HL-60 (cell line): ENCODE results near the gene CCL20.

Source experiments
- DNase-seq, 2 experiments: peaks; one replicate each; pipeline ENCODE4 v3.0.0-alpha.2; 2010 to 2020; ENCODE audit warnings: low read depth in 1 of 2, low spot score in 1 of 2
- H3K27ac ChIP-seq: fragments of 250-450 bp; sonication (Bioruptor Pico); replicated peaks from 2 replicates; pipeline ENCODE4 v1.5.1; 2020; ENCODE audit warnings: mild to moderate bottlenecking, moderate library complexity
- H3K27me3 ChIP-seq: fragments of 250-450 bp; sonication (Bioruptor Pico); 2 replicates; pipeline ENCODE4 v1.5.1; 2021; ENCODE audit warnings: mild to moderate bottlenecking, moderate library complexity; ENCODE audit not compliant: insufficient read depth, poor library complexity, severe bottlenecking
- H3K4me3 ChIP-seq: replicated peaks from 2 replicates; pipeline ENCODE4 v1.5.1; 2011; ENCODE audit warnings: mild to moderate bottlenecking, control low read depth, low read length; ENCODE audit not compliant: insufficient read depth
- GABPA ChIP-seq: IDR thresholded peaks from 2 replicates; pipeline ENCODE4 v1.6.1; 2012; ENCODE audit warnings: low read depth
- POLR2AphosphoS5 ChIP-seq: IDR thresholded peaks from 2 replicates; pipeline ENCODE4 v1.6.1; 2012; ENCODE audit warnings: low read depth
- SPI1 ChIP-seq: IDR thresholded peaks from 2 replicates; pipeline ENCODE4 v1.6.1; 2012; ENCODE audit warnings: low read depth, mild to moderate bottlenecking, borderline replicate concordance
- TF ChIP-seq, protein P1 (sequence below): IDR thresholded peaks from 2 replicates; pipeline ENCODE4 v1.6.1; 2012; ENCODE audit warnings: low read depth; ENCODE audit not compliant: insufficient replicate concordance
- TF ChIP-seq, protein P2 (sequence below): IDR thresholded peaks from one replicate; pipeline ENCODE4 v1.5.1; 2011; ENCODE audit warnings: low read length, control low read depth, inconsistent platforms; ENCODE audit not compliant: insufficient read depth

CCL20 gene

DNA sequence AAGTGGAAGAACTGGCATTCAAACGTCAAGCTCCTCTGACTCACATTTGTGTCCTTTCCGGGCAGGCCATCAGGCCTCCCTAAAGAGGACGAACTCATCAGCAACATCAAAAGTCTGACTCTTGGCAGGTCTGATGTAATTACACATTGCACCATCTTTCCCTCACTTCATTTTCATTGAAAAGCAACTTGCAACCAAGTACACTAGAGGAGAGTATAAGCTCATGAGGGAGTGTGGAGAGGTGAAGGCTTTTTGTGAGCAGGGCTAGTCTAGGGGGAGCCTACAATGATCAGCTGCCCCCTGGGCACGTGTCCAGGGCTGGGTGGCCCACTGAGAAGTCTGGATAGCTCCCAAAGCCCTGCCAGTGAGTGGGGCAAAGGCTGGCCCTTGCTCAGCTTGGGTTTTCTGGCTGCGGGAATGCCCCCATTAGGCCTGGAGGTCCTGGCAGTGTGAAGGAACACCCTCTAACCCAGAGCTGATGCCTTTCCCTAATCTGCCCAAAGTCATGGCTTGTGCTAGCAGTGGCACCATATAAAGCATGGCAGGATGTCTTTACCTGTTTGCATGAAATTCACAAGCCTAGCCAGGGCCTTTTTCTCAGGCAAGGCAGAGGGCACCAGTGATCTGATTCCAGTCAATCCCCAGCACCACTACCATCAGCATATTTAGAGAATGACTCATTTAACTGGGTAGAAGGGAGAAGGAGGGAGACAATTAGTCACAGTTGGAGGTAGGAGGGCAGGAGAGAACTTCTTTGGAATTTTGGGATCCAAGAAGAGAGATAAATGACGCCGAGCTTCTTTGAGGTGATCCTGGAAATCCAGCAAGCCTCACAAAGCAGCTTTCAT is 49.3 kb downstream of the CCL20 start:
- H3K4me3 ChIP-seq: no peak overlapping the region
- H3K27me3 ChIP-seq: no peaks in the 10 kb centered on the region
- H3K27ac ChIP-seq: no peak overlapping the region
- DNase-seq: peak; percentile 31 to 65
- TF ChIP-seq GABPA: no peak
- no peak for TF ChIP-seq SPI1
- TF ChIP-seq, protein P1, sequence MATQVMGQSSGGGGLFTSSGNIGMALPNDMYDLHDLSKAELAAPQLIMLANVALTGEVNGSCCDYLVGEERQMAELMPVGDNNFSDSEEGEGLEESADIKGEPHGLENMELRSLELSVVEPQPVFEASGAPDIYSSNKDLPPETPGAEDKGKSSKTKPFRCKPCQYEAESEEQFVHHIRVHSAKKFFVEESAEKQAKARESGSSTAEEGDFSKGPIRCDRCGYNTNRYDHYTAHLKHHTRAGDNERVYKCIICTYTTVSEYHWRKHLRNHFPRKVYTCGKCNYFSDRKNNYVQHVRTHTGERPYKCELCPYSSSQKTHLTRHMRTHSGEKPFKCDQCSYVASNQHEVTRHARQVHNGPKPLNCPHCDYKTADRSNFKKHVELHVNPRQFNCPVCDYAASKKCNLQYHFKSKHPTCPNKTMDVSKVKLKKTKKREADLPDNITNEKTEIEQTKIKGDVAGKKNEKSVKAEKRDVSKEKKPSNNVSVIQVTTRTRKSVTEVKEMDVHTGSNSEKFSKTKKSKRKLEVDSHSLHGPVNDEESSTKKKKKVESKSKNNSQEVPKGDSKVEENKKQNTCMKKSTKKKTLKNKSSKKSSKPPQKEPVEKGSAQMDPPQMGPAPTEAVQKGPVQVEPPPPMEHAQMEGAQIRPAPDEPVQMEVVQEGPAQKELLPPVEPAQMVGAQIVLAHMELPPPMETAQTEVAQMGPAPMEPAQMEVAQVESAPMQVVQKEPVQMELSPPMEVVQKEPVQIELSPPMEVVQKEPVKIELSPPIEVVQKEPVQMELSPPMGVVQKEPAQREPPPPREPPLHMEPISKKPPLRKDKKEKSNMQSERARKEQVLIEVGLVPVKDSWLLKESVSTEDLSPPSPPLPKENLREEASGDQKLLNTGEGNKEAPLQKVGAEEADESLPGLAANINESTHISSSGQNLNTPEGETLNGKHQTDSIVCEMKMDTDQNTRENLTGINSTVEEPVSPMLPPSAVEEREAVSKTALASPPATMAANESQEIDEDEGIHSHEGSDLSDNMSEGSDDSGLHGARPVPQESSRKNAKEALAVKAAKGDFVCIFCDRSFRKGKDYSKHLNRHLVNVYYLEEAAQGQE: no peak
- TF ChIP-seq POLR2AphosphoS5: no peak
- TF ChIP-seq, protein P2, sequence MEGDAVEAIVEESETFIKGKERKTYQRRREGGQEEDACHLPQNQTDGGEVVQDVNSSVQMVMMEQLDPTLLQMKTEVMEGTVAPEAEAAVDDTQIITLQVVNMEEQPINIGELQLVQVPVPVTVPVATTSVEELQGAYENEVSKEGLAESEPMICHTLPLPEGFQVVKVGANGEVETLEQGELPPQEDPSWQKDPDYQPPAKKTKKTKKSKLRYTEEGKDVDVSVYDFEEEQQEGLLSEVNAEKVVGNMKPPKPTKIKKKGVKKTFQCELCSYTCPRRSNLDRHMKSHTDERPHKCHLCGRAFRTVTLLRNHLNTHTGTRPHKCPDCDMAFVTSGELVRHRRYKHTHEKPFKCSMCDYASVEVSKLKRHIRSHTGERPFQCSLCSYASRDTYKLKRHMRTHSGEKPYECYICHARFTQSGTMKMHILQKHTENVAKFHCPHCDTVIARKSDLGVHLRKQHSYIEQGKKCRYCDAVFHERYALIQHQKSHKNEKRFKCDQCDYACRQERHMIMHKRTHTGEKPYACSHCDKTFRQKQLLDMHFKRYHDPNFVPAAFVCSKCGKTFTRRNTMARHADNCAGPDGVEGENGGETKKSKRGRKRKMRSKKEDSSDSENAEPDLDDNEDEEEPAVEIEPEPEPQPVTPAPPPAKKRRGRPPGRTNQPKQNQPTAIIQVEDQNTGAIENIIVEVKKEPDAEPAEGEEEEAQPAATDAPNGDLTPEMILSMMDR: no peak

DNA sequence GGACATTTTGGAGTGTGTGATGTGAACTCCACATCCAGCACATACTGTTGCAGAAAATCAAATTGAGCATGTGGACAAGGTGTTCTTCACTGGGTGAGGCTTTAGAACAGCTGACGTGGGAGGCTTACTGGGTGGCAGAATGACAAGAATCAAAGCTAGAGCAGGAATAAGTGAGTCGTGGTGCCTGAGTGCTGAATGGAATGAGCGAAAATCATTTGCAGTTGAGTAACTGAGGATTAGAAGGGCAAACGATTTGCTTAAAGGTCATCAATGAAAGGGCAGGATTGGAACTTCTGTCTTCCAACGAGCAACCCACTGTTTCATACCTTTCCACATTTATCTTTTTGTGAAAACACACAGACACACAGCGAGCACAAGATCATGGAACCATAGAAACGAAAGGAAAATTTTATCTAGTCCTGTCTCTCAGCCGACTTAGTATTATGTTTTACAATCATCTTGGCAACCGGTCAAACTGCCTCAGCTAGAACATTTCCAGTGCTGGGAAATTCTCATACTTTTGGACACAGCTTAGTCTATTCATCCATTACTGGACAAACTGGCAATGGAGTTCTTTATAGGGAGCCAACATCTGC is 50.6 kb downstream of the CCL20 start:
- no peaks in the 10 kb centered on the region for H3K27me3 ChIP-seq
- H3K4me3 ChIP-seq: no peak overlapping the region
- no peak for DNase-seq
- TF ChIP-seq GABPA: no peak
- no peak for TF ChIP-seq SPI1
- no peak overlapping the region for H3K27ac ChIP-seq

DNA sequence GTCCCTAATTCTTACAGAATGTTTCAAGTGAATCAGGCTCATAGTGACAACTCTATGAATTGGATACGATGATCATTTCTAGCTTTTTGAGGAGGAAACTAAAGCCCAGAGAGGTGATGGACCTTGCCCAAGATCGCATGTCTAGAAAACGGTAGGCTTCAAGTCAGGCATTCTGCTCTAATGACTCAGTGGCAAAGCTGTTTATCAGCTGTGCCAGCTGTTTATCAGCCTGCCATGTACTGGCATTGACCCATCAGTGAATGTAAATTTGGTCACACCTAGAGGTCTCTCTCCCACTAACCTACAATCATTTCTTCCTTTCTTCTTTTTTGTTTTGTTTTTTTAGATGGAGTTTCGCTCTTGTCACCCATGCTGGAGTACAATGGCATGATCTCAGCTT is 51.6 kb downstream of the CCL20 start:
- Histone ChIP-seq H3K27me3 (no peaks in the 10 kb centered on the region), H3K4me3 (no peak overlapping the region), H3K27ac (no peak overlapping the region)
- no peak for DNase-seq
- TF ChIP-seq SPI1 (no peak), GABPA (no peak), POLR2AphosphoS5 (no peak)
- TF ChIP-seq, protein P2: no peak
- TF ChIP-seq, protein P1: no peak
